ENCODE results near the gene SHISA2. TPM values are rescaled to one million over a fixed set of nuclear protein-coding genes. Genes with fewer than 3 reads are reported as not detected.

Gene SHISA2
- polyA plus RNA-seq, 3 donors: not detected

GRCh38 chr13:26007261-26008125 lies 44.3 kb downstream of the SHISA2 start:
- Histone ChIP-seq H4K20me1 (ENCODE audit: insufficient read depth, low read length) (no peaks in the 10 kb centered on the region), H3K4me1 (ENCODE audit: control insufficient read depth in 1 of 2, insufficient read depth in 2 of 2, low read length in 2 of 2) (peaks cover 0 to 3% of the 10 kb centered on the region in 2 donors), H3K4me3 (replicated peaks in 1 of 3; ENCODE audit: low read depth in 2 of 3, low read length in 3 of 3) (no peak overlapping the region), H3K9me3 (replicated peaks in 1 of 2; ENCODE audit: control insufficient read depth in 1 of 2, insufficient read depth in 1 of 2, low read length in 2 of 2) (no peaks in the 10 kb centered on the region), H2AFZ (ENCODE audit: insufficient read depth, low read depth, low read length, poor library complexity, severe bottlenecking) (no peak overlapping the region), H3K4me2 (replicated peaks; ENCODE audit: extremely low read depth, low read length, poor library complexity, severe bottlenecking) (no peak overlapping the region), H3K9ac (ENCODE audit: insufficient read depth, low read length, poor library complexity, severe bottlenecking) (no peak overlapping the region), H3K36me3 (replicated peaks in 1 of 2; ENCODE audit: control insufficient read depth in 1 of 2, insufficient read depth in 2 of 2, low read length in 2 of 2) (no peaks in the 10 kb centered on the region), H3K27ac (ENCODE audit: low read depth in 1 of 2, low read length in 2 of 2) (no peak overlapping the region), H3K27me3 (ENCODE audit: control insufficient read depth in 2 of 2, insufficient read depth in 2 of 2, low read length in 2 of 2) (peaks cover 3 to 6% of the 10 kb centered on the region in 2 donors), H3K79me2 (ENCODE audit: insufficient read depth, low read length) (no peaks in the 10 kb centered on the region)
- no CpG with 5 or more reads among the region's 1 CpG for WGBS (ENCODE audit: insufficient coverage)
- H3K27ac Mint-ChIP-seq: no peak overlapping the region
- H3K9me3 Mint-ChIP-seq: peaks cover 0 to 14% (median 5%) of the 10 kb centered on the region in 7 donors
- peaks cover 5% of the 10 kb centered on the region for H3K4me1 Mint-ChIP-seq
- peaks cover 2 to 13% (median 8%) of the 10 kb centered on the region in 3 donors for H3K27me3 Mint-ChIP-seq (ENCODE audit: low read depth in 3 of 3)
- H3K4me3 Mint-ChIP-seq: no peak overlapping the region
- TF ChIP-seq CTCF (IDR thresholded peaks at IDR 0.05): no peak
- H3K36me3 Mint-ChIP-seq: no peaks in the 10 kb centered on the region
- no peak for DNase-seq
- intact Hi-C loops (cut with micrococcal nuclease): no loop called here

Other genes with a start within 250 kb of the SHISA2 start
- 10 to 100 TPM in 2 of 3 donors, 1 to 10 TPM in 1; 8.9 to 20.3 (median 15.0) TPM for gene RNF6, start 170.3 kb upstream of the SHISA2 start, polyA plus RNA-seq
- 10 to 100 TPM in 1 of 3 donors, 1 to 10 TPM in 2; 3.0 to 10.9 (median 3.3) TPM for gene CDK8, start 202.1 kb upstream of the SHISA2 start, polyA plus RNA-seq

All from CD14-positive monocyte (primary cell).